Rectal smooth muscle tissue (tissue), 1 donor: ENCODE data around the gene LRP1B.
"Not testable (repeated sequence)": the region's sequence is repeated elsewhere in the genome, so short reads cannot be mapped to it uniquely, and the experiment has no call there.

Source experiments
- H3K27ac ChIP-seq: one replicate; pipeline ENCODE4 v1.7.0; 2013; ENCODE audit warnings: low read depth, low read length, inconsistent platforms
- H3K27me3 ChIP-seq: one replicate; pipeline ENCODE4 v1.7.0; 2013; ENCODE audit warnings: low read length; ENCODE audit not compliant: control insufficient read depth, insufficient read depth
- H3K36me3 ChIP-seq: one replicate; pipeline ENCODE4 v1.7.0; 2013; ENCODE audit warnings: low read length; ENCODE audit not compliant: control insufficient read depth, insufficient read depth
- H3K4me1 ChIP-seq: one replicate; pipeline ENCODE4 v1.7.0; 2013; ENCODE audit warnings: low read length; ENCODE audit not compliant: control insufficient read depth, insufficient read depth
- H3K4me3 ChIP-seq: one replicate; pipeline ENCODE4 v1.7.0; 2013; ENCODE audit warnings: low read length
- H3K9ac ChIP-seq: one replicate; pipeline ENCODE4 v1.7.0; 2013; ENCODE audit warnings: low read length

The LRP1B gene

DNA sequence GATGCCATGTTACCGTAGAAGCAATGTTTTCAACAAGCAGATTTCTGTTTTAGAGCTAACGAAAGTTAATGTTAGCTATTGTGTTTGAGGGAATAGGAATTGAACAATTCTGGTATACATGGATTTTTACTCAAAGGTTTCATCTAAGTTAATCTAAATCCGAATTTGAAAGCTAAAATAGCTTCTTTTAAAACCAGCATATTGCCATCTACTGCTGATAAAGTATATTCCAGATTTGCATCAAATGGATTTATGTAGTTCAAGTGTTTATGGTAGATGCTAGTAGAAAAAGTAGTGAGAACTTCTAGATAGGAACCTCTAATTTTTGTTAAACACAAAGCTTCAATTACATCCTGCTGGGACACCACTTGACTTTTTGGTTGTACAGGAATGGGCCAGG, 1781.1 kb downstream of the LRP1B start:
- Histone ChIP-seq H3K27ac (no peak overlapping the region), H3K36me3 (no peaks in the 10 kb centered on the region), H3K9ac (no peak overlapping the region), H3K4me1 (no peaks in the 10 kb centered on the region), H3K27me3 (no peaks in the 10 kb centered on the region), H3K4me3 (no peak overlapping the region)

DNA sequence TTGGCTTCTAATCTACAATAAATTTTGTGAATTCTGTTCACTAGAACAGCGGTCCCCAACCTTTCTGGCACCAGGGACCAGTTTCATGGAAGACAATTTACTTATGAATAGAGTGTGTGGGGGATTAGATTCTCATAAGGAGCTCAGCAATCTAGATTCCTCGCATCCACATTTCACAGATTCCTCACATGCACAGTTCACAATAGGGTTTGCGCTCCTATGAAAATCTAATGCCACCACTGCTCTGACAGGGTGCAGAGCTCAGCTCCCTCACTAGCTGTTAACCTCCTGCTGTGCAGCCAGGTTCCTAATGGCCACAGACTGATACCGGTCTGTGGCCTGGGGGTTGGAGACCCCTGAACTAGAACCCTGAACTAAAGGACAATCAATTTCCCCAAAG, 1782.0 kb downstream of the LRP1B start:
- H3K9ac ChIP-seq = no peak overlapping the region
- H3K4me1 ChIP-seq = no peaks in the 10 kb centered on the region

DNA sequence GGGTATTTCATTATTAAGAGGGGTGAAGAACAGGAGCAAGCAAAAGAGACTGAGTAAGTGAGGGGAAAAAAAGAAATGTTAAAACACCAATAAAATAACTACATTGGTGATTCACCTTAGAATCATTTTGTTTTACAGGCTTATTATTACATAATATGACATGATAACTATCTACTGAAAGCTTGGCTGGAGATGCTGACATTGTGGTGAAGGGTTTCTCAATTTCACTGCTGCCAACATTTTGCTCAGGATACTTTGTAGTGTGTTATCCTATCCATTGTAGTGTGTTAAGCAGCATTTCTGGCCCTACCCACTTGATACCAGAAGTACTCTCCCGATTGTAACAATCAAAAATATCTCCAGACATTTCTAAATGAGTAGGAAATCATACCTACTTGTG, 1786.0 kb downstream of the LRP1B start:
- Histone ChIP-seq H3K4me3 (no peak overlapping the region), H3K27me3 (no peaks in the 10 kb centered on the region), H3K27ac (no peak overlapping the region), H3K9ac (no peak overlapping the region), H3K4me1 (no peaks in the 10 kb centered on the region), H3K36me3 (no peaks in the 10 kb centered on the region)

More for the DNA sequence above, 1782.0 kb downstream of the LRP1B start:
- H3K36me3 ChIP-seq = no peaks in the 10 kb centered on the region
- H3K27me3 ChIP-seq = no peaks in the 10 kb centered on the region
- no peak overlapping the region for H3K27ac ChIP-seq
- no peak overlapping the region for H3K4me3 ChIP-seq

DNA sequence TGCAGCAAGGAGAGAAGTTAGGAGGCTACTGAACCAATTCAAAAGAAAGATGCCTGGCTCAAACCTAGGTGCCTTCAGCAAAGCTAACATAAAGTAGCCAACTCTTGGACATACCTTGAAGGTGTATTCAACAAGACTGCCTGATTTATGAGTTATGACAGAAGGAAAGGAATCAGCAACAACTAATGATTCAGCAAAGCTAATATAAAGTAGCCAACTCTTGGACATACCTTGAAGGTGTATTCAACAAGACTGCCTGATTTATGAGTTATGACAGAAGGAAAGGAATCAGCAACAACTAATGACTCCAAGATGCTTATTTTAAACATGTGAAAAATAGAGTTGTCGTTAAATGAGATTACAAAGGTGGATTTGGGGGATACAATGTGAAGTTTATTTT, 1786.5 kb downstream of the LRP1B start:
- H3K9ac ChIP-seq, H3K36me3 ChIP-seq, H3K27me3 ChIP-seq, H3K27ac ChIP-seq, H3K4me1 ChIP-seq, H3K4me3 ChIP-seq: not testable (repeated sequence)

DNA sequence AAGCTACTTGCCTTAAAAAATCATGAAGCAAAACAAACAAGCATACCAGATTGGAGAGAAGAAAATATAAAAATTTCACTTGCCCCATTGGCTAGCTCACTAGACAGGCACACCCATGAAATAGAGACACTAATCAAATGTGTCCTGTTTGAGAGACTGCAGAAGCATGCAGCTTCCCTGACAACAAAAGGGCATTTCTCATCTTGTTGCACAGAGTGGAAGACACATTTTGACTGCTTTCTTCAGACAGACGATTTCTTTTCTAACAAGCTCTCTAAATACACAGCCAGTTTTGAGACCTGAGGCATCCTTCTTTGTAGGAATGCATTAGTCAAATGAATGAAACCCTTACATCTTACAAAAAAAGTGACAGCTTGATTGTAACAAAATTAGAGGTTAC, 1792.0 kb downstream of the LRP1B start:
- no peaks in the 10 kb centered on the region for H3K4me1 ChIP-seq
- no peaks in the 10 kb centered on the region for H3K27me3 ChIP-seq
- no peaks in the 10 kb centered on the region for H3K36me3 ChIP-seq
- no peak overlapping the region for H3K9ac ChIP-seq
- H3K27ac ChIP-seq = no peak overlapping the region
- no peak overlapping the region for H3K4me3 ChIP-seq

DNA sequence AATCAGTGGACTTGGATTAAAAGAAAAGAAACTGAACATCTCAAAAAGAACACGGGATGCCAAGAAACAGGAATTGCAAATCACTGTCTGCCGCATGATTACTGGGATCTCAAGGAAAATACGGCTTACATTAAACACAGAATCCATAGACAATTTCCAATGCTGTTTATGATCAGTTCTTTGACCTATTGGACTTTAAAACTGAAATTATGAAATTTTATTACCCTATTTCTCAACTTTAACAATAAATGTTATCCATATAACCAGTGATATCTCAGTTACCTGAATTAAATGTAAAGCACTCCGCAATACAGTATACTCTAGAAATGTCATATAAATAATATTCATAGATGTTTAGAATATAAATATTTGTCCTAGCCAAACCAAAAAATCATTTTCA, 1793.8 kb downstream of the LRP1B start:
- no peaks in the 10 kb centered on the region for H3K36me3 ChIP-seq
- H3K4me3 ChIP-seq = no peak overlapping the region
- H3K4me1 ChIP-seq = no peaks in the 10 kb centered on the region
- H3K27ac ChIP-seq = no peak overlapping the region
- H3K27me3 ChIP-seq = no peaks in the 10 kb centered on the region
- H3K9ac ChIP-seq = no peak overlapping the region

DNA sequence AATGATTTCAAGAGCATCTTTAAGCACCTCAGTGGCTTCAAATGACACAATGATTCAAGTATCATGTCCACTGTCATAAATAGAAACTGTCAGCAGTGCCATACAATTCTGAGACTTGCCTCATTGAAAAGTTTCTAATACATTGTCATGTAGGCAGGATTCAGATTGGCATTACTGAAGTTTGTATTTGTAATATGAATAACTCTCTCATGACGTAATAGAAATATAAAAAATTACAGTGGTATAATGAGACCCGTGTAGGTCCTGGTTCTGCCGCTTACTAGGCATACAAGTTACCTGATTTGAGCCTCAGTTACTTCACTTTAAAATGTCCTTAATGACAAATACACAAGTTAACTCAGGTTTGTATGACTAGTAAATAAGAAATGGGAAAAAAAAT, 1814.5 kb downstream of the LRP1B start:
- H3K9ac ChIP-seq = no peak overlapping the region
- H3K4me1 ChIP-seq = no peaks in the 10 kb centered on the region
- H3K27me3 ChIP-seq = no peaks in the 10 kb centered on the region
- H3K36me3 ChIP-seq = no peaks in the 10 kb centered on the region
- no peak overlapping the region for H3K4me3 ChIP-seq
- H3K27ac ChIP-seq = no peak overlapping the region

DNA sequence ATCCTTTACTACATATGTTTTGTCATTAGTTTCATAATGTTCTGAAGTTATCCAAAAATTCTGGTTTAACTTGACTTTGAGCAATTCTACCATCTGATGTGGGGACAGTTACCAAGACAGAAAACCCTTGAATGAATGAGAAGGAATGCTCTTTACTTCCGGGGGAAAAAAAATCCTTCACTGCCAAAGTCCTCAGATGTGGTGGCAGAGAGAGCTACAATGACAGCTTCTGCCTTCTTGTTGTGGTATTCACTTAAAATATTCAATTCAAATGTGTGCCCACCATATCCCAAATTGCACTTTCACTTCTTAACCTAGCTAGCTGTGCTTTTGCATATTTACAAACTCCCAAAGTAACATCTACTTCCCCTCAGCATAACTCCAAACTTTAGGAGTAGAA, 1818.9 kb downstream of the LRP1B start:
- no peak overlapping the region for H3K9ac ChIP-seq
- H3K36me3 ChIP-seq = no peaks in the 10 kb centered on the region
- H3K27ac ChIP-seq = no peak overlapping the region
- H3K4me3 ChIP-seq = no peak overlapping the region
- H3K27me3 ChIP-seq = no peaks in the 10 kb centered on the region
- H3K4me1 ChIP-seq = no peaks in the 10 kb centered on the region

DNA sequence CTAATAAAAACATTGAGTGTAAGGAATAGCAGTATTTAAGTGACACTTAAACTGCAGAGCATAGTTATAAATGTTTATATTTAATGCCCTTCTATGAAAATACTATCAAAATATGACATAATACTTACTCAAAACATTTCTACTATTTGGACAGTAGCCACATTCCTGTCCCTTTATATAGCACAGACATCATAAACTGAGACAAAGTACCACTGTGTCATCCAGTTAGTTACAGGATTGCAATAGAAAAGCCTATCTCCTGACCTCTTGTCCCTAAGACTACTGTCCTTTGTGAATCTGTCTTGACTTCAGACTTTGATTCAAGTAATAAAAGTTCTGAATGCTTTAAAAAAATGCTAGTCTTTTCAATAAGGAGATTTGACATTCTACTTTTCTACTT, 1822.1 kb downstream of the LRP1B start:
- Histone ChIP-seq H3K9ac (no peak overlapping the region), H3K4me3 (no peak overlapping the region), H3K36me3 (no peaks in the 10 kb centered on the region), H3K27me3 (no peaks in the 10 kb centered on the region), H3K27ac (no peak overlapping the region), H3K4me1 (no peaks in the 10 kb centered on the region)

DNA sequence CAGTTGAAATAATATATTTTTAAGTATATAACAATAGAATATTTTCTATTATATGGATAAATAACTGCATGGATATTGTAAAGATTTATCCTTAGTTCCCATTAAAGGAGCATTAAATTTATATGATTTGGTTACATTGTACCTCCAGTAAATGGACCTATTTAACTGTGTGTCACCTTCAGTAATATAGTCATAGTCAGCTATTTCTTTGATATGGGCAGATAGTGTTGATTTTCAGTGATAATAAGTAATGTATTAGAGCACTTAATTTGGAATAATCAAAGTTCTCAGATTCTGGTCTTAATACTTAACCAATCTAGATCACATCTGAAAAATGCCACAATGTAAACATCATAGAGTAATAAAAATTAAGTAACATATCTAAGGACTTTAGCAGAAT, 1823.3 kb downstream of the LRP1B start:
- Histone ChIP-seq H3K36me3 (no peaks in the 10 kb centered on the region), H3K27ac (no peak overlapping the region), H3K4me3 (no peak overlapping the region), H3K27me3 (no peaks in the 10 kb centered on the region), H3K4me1 (no peaks in the 10 kb centered on the region), H3K9ac (no peak overlapping the region)

DNA sequence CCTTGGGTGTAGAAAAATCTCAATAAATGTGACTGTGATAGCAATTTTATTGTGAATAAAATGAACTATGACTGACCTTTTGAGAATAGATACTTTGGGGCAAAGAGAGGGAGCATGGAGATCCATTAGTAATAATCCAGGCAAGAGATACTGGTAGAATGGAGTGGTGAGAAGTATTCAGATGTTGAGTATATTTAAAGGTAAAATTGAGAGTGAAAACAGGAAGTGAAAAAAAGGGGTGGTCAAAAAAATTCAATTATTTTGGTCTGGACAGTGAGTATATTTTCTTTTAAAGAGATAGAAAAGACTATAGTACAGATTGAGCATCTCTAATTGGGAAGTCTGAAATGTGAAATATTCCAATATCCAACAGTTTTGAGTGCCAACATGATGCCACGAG, 1835.0 kb downstream of the LRP1B start:
- Histone ChIP-seq H3K27ac (no peak overlapping the region), H3K9ac (no peak overlapping the region), H3K36me3 (no peaks in the 10 kb centered on the region), H3K27me3 (no peaks in the 10 kb centered on the region), H3K4me1 (no peaks in the 10 kb centered on the region), H3K4me3 (no peak overlapping the region)

DNA sequence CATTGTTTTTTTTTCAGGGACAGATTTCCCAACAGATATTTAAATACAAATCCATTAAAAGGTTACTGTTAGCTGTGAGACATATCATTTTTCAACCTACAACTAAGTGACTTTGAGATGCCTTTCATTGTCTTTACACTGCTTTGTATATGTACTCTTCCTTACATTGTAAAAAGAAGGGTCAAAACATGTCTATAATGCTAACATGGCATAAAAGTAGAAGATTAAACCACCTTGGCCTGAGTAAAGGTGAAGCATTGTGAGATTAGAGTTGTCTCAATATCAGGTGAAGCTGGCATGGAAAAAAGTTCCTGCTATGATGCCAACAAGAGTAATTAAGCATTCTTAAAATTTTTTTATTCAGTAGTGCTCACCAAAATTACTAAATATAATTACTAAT, 1842.1 kb downstream of the LRP1B start:
- Histone ChIP-seq H3K4me1 (no peaks in the 10 kb centered on the region), H3K27me3 (no peaks in the 10 kb centered on the region), H3K36me3 (no peaks in the 10 kb centered on the region), H3K27ac (no peak overlapping the region), H3K4me3 (no peak overlapping the region), H3K9ac (no peak overlapping the region)

DNA sequence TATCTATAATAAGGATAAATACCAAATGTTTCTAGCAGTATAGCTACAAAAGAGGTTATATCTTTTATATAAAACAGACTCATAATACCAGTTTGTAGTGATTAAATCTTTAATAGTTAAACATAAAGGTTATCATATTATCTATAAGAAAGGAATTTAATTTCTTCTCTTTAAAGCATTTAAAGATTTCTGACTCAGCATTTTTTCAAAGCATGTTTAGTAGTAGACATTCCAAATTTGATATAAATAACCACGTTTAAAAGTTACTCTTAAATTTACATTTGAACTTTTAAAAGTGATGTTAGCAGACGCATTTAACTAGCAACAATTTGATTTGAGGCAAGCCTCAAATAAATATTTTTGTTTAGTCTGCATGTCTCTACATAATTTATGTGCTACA, 1842.6 kb downstream of the LRP1B start:
- Histone ChIP-seq H3K27ac (no peak overlapping the region), H3K4me3 (no peak overlapping the region), H3K27me3 (no peaks in the 10 kb centered on the region), H3K36me3 (no peaks in the 10 kb centered on the region), H3K4me1 (no peaks in the 10 kb centered on the region), H3K9ac (no peak overlapping the region)

DNA sequence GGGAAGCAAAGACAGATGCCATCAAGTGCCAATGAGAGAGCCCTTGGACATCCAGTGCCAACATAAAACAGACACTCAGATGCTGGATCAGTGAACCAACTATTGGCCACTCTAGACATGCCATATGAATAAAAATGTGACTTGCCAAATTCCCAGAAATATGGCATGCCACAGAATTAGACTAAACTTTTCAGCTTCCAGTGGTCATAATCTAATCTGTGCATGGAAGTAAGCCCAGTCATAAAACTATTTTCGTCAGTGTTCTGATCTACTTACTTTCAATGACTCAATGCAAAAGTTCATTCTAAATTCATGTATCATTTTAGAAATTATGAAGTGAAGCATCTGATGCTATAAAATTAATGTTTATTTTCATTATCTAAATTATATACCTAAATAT, 1844.4 kb downstream of the LRP1B start:
- Histone ChIP-seq H3K27me3 (no peaks in the 10 kb centered on the region), H3K36me3 (no peaks in the 10 kb centered on the region), H3K9ac (no peak overlapping the region), H3K4me1 (no peaks in the 10 kb centered on the region), H3K4me3 (no peak overlapping the region), H3K27ac (no peak overlapping the region)
